ENCODE results near the gene CLSTN1. TPM values are rescaled to one million over a fixed set of nuclear protein-coding genes. Genes with fewer than 3 reads are reported as not detected.

Gene CLSTN1
- total and polyA plus RNA-seq, 4 donors, result 3.1 to 13.4 (median 8.8) TPM

- no peaks in the 10 kb centered on the region for H3K4me1 ChIP-seq (ENCODE audit: control insufficient read depth in 4 of 4, insufficient read depth in 4 of 4, low read length in 3 of 4)
- H3K9ac ChIP-seq (ENCODE audit: low read depth in 1 of 2, low read length in 2 of 2), result no peak overlapping the region
- no peak for DNase-seq (ENCODE audit: low spot score)
- H3K4me3 ChIP-seq (ENCODE audit: low read depth in 1 of 3, low read length in 3 of 3), result no peak overlapping the region
- H3K36me3 ChIP-seq (ENCODE audit: control insufficient read depth in 4 of 4, insufficient read depth in 3 of 4, low read depth in 1 of 4, low read length in 3 of 4), result peaks cover 0 to 2% (median 0%) of the 10 kb centered on the region in 4 donors
- H3K9me3 ChIP-seq (ENCODE audit: control insufficient read depth in 4 of 4, low read length in 3 of 4), result no peaks in the 10 kb centered on the region
- no peak for TF ChIP-seq TAF1 (conservative IDR thresholded peaks at IDR 0.05)
- TF ChIP-seq FOXA2 (IDR thresholded peaks at IDR 0.05), result no peak
- no peak for TF ChIP-seq MAX (IDR thresholded peaks at IDR 0.05)
- no peak for TF ChIP-seq HNF4A (conservative IDR thresholded peaks at IDR 0.05)
- TF ChIP-seq FOXA1 (IDR thresholded peaks at IDR 0.05), result no peak
- TF ChIP-seq NR2F2 (IDR thresholded peaks at IDR 0.05), result no peak
- TF ChIP-seq RXRA (IDR thresholded peaks at IDR 0.05), result no peak
- no peak for TF ChIP-seq CTCF (IDR thresholded peaks at IDR 0.05; ENCODE audit: low read depth, low read length, missing input control)
- no peak for TF ChIP-seq GABPA (IDR thresholded peaks at IDR 0.05 in 1 of 2, conservative IDR thresholded peaks at IDR 0.05 in 1 of 2)
- TF ChIP-seq HNF4G (IDR thresholded peaks at IDR 0.05), result no peak
- TF ChIP-seq ZBTB33 (IDR thresholded peaks at IDR 0.05), result no peak
- TF ChIP-seq YY1 (IDR thresholded peaks at IDR 0.05), result no peak
- TF ChIP-seq JUND (IDR thresholded peaks at IDR 0.05), result no peak
- no peak for TF ChIP-seq RAD21 (IDR thresholded peaks at IDR 0.05)
- TF ChIP-seq SP1 (IDR thresholded peaks at IDR 0.05), result no peak
- TF ChIP-seq ATF3 (IDR thresholded peaks at IDR 0.05), result no peak
- TF ChIP-seq EGR1 (IDR thresholded peaks at IDR 0.05; ENCODE audit: low read depth in 2 of 2), result no peak
- TF ChIP-seq REST (IDR thresholded peaks at IDR 0.05), result no peak
- WGBS, result 86% methylated on average over 18 of the region's 18 CpGs
- no peaks in the 10 kb centered on the region for H3K27me3 ChIP-seq (ENCODE audit: control insufficient read depth in 4 of 4, insufficient read depth in 4 of 4, low read length in 3 of 4)
- H3K27ac ChIP-seq (ENCODE audit: low read depth in 1 of 2, low read length in 2 of 2), result no peak overlapping the region
Observed at GRCh38 chr1:9850442-9851162, 26.8 kb upstream of the CLSTN1 start.

Data from liver (tissue), 9 donors.